GM12873 (cell line): ENCODE results near the gene ALCAM.

Experiments
- CTCF ChIP-seq: IDR thresholded peaks from 2 replicates; pipeline ENCODE4 v1.5.1; 2012; ENCODE audit warnings: low read depth, mild to moderate bottlenecking, moderate library complexity, low read length, control low read depth; ENCODE audit not compliant: insufficient read depth; ENCODE audit errors: missing control alignments

Gene ALCAM

GRCh38 chr3:105367063-105367405 lies 325 bp downstream of the ALCAM start:
- peak; percentile 7 for TF ChIP-seq CTCF

GRCh38 chr3:105367406-105368213 lies 901 bp downstream of the ALCAM start:
- TF ChIP-seq CTCF = no peak

- TF ChIP-seq CTCF = no peak
Observed at GRCh38 chr3:105368566-105369499, 2.1 kb downstream of the ALCAM start.

GRCh38 chr3:105369500-105370371 lies 3.0 kb downstream of the ALCAM start:
- peak; percentile 81 for TF ChIP-seq CTCF

GRCh38 chr3:105373383-105373782 lies 6.7 kb downstream of the ALCAM start:
- TF ChIP-seq CTCF = no peak

- no peak for TF ChIP-seq CTCF
Observed at GRCh38 chr3:105375750-105376511, 9.2 kb downstream of the ALCAM start.
